ENCODE data around the gene GALNT18.

The GALNT18 gene

DNA sequence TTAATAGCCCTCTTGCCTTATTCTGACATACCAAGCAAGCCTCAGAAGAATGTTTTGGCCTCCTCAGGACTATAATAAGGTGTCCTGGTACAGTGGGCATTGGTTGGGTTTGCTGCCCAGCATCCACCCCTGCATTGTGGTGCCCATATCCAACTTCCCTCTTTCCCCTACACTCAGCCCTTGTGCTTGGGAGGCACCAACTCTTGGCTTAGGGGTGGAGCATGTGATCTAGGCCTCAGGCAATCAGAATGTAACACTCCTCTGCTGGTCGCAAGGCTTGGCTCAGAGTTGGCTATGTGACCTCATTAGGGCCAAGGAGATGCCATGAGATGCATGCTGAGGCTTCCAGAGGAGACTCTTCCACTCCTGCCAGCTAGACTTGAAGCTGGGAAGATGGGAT is 391.7 kb downstream of the GALNT18 start:
- Histone ChIP-seq H3K27me3 (ENCODE audit: insufficient read depth, low read length) (peaks cover 78% of the 10 kb centered on the region), H3K4me1 (ENCODE audit: control insufficient read depth, insufficient read depth, low read length, unreplicated experiment) (no peaks in the 10 kb centered on the region), H3K27ac (ENCODE audit: low read depth, low read length) (no peak overlapping the region), H2AFZ (ENCODE audit: low read length, unreplicated experiment) (no peak overlapping the region), H3K79me2 (ENCODE audit: control insufficient read depth, insufficient read depth, low read length, unreplicated experiment) (no peaks in the 10 kb centered on the region), H3K36me3 (ENCODE audit: insufficient read depth, low read length) (no peaks in the 10 kb centered on the region), H3K4me3 (ENCODE audit: low read depth, low read length) (no peak overlapping the region)

DNA sequence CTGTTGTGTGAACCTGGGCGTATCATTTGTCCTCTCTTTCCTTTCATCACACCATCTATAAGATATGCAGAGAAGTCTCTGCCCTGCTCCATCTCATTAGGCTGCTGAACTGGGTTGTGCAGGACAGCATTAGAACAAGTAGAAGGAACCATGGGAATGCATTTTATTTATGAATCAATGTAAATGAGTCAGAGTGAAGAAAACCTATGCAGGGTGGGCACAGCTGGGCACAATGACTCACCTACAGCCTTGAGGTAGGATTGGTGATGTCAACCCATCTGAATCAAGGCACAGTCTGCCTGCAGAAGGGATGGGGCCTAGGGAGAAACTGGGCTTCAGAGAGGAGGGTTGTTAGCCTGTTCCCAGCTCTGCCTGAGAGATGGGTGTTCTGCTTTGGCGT is 392.2 kb downstream of the GALNT18 start:
- Histone ChIP-seq H3K4me1 (ENCODE audit: control insufficient read depth, insufficient read depth, low read length, unreplicated experiment) (no peaks in the 10 kb centered on the region), H3K36me3 (ENCODE audit: insufficient read depth, low read length) (no peaks in the 10 kb centered on the region), H2AFZ (ENCODE audit: low read length, unreplicated experiment) (no peak overlapping the region), H3K79me2 (ENCODE audit: control insufficient read depth, insufficient read depth, low read length, unreplicated experiment) (no peaks in the 10 kb centered on the region), H3K4me3 (ENCODE audit: low read depth, low read length) (no peak overlapping the region), H3K27me3 (ENCODE audit: insufficient read depth, low read length) (peaks cover 76% of the 10 kb centered on the region), H3K27ac (ENCODE audit: low read depth, low read length) (no peak overlapping the region)

DNA sequence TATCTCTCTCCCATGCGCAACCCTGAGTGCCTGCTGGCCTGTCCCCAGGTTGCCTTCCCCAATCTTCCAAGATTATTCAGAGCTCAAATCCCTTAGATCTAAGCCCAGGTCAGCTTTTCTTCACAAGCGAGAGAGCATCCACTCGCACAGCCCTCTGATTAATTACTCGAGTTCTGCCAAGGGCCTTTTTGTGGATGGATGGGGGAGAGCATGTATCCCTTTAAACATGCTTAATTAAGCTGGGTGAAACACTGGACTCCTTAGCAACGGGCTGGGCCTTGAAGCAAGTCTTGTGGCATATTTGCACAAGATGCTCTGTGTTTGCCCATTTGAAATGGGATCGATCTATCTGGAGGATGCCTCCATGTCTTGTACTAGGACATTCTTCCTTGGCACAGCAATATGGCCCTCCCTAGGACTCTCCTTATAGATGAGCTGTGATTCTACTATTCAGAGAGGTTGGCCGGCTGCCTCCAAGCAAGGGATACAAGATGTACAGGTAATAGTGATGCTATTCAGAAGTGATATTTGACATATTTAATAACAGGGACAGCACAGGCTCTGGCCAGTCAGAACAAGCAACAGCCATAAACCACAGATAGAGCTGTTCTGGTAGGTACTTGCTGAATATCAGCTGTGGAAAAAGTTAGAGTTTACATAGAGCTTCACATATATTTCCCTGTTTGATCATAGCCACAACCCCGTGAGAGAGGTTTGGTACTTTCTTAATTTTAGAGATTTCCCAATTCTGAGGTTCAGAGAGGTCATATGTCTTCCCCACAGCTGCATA is 394.3 kb downstream of the GALNT18 start:
- Histone ChIP-seq H2AFZ (ENCODE audit: low read length, unreplicated experiment) (no peak overlapping the region), H3K79me2 (ENCODE audit: control insufficient read depth, insufficient read depth, low read length, unreplicated experiment) (no peaks in the 10 kb centered on the region), H3K27ac (ENCODE audit: low read depth, low read length) (no peak overlapping the region), H3K4me1 (ENCODE audit: control insufficient read depth, insufficient read depth, low read length, unreplicated experiment) (no peaks in the 10 kb centered on the region), H3K4me3 (ENCODE audit: low read depth, low read length) (no peak overlapping the region), H3K27me3 (ENCODE audit: insufficient read depth, low read length) (peaks cover 55% of the 10 kb centered on the region), H3K36me3 (ENCODE audit: insufficient read depth, low read length) (no peaks in the 10 kb centered on the region)
